Glutamatergic neuron (in vitro differentiated cells): ENCODE data around the gene IGSF3. TPM values are rescaled to one million over a fixed set of nuclear protein-coding genes. Genes with fewer than 3 reads are reported as not detected.
A peak's percentile ranks its signal among the peaks of the same experiment; 100 is the strongest.

Experiments
- DNase-seq: peaks from one replicate; pipeline ENCODE4 v3.0.0; 2022
- H3K27ac Mint-ChIP-seq: one replicate; pipeline ENCODE4 v1.8.0; 2020; ENCODE audit warnings: mild to moderate bottlenecking, mixed read lengths, inconsistent platforms; ENCODE audit not compliant: unreplicated experiment
- H3K27me3 Mint-ChIP-seq: one replicate; pipeline ENCODE4 v1.8.0; 2020; ENCODE audit warnings: mild to moderate bottlenecking, moderate library complexity, mixed read lengths, inconsistent platforms; ENCODE audit not compliant: unreplicated experiment
- H3K36me3 Mint-ChIP-seq: one replicate; pipeline ENCODE4 v1.8.0; 2020; ENCODE audit warnings: mild to moderate bottlenecking, mixed read lengths, inconsistent platforms; ENCODE audit not compliant: unreplicated experiment
- H3K4me1 Mint-ChIP-seq: one replicate; pipeline ENCODE4 v1.8.0; 2020; ENCODE audit warnings: mild to moderate bottlenecking, low read depth, mixed read lengths, inconsistent platforms; ENCODE audit not compliant: unreplicated experiment
- H3K4me3 Mint-ChIP-seq: one replicate; pipeline ENCODE4 v1.8.0; 2020; ENCODE audit warnings: mild to moderate bottlenecking, mixed read lengths, inconsistent platforms; ENCODE audit not compliant: unreplicated experiment
- H3K9me3 Mint-ChIP-seq: one replicate; pipeline ENCODE4 v1.8.0; 2020; ENCODE audit warnings: mild to moderate bottlenecking, moderate library complexity, mixed read lengths, inconsistent platforms; ENCODE audit not compliant: unreplicated experiment
- CTCF ChIP-seq: fragments of 200-600 bp; sonication (generic); IDR thresholded peaks from one replicate; pipeline ENCODE4 v1.5.0; 2021; ENCODE audit not compliant: partially characterized antibody, unreplicated experiment
- total RNA-seq: library from RNA; stranded (reverse); fragmentation: NEBNext Ultra II Directional; extraction: Animal tissue kit (Norgen Biotek cat#: 25700); gene quantifications from one replicate; pipeline ENCODE4 v1.2.1, GENCODE V29; 2021; ENCODE audit not compliant: unreplicated experiment

The IGSF3 gene
- total RNA-seq, 1 donor from 2014 or later = 110 TPM

GRCh38 chr1:116697548-116698243 lies 30.2 kb upstream of the IGSF3 start:
- peaks cover 14% of the 10 kb centered on the region for H3K4me1 Mint-ChIP-seq
- no peak for DNase-seq
- no peaks in the 10 kb centered on the region for H3K27me3 Mint-ChIP-seq
- peak overlapping the region; percentile 89 for H3K27ac Mint-ChIP-seq
- no peaks in the 10 kb centered on the region for H3K36me3 Mint-ChIP-seq
- H3K4me3 Mint-ChIP-seq = no peak overlapping the region
- peaks cover 5% of the 10 kb centered on the region for H3K9me3 Mint-ChIP-seq
- no peak for TF ChIP-seq CTCF

- no peak for DNase-seq
- TF ChIP-seq CTCF = no peak
- Mint-ChIP-seq H3K9me3 (peaks cover 5% of the 10 kb centered on the region), H3K27ac (peak overlapping the region; percentile 41), H3K27me3 (no peaks in the 10 kb centered on the region), H3K36me3 (no peaks in the 10 kb centered on the region), H3K4me1 (peaks cover 26% of the 10 kb centered on the region), H3K4me3 (no peak overlapping the region)
Measured at GRCh38 chr1:116694524-116694923, 27.0 kb upstream of the IGSF3 start.

- Mint-ChIP-seq H3K9me3 (peaks cover 5% of the 10 kb centered on the region), H3K36me3 (no peaks in the 10 kb centered on the region), H3K4me1 (peaks cover 26% of the 10 kb centered on the region), H3K4me3 (no peak overlapping the region), H3K27me3 (no peaks in the 10 kb centered on the region), H3K27ac (no peak overlapping the region)
- TF ChIP-seq CTCF = no peak
- no peak for DNase-seq
Measured at GRCh38 chr1:116693759-116694480, 26.4 kb upstream of the IGSF3 start.

- no peak for DNase-seq
- no peak for TF ChIP-seq CTCF
- no peaks in the 10 kb centered on the region for H3K27me3 Mint-ChIP-seq
- peaks cover 26% of the 10 kb centered on the region for H3K4me1 Mint-ChIP-seq
- no peak overlapping the region for H3K4me3 Mint-ChIP-seq
- no peaks in the 10 kb centered on the region for H3K36me3 Mint-ChIP-seq
- no peak overlapping the region for H3K27ac Mint-ChIP-seq
- peaks cover 5% of the 10 kb centered on the region for H3K9me3 Mint-ChIP-seq
Measured at GRCh38 chr1:116692879-116693278, 25.3 kb upstream of the IGSF3 start.

GRCh38 chr1:116690849-116691406 lies 23.4 kb upstream of the IGSF3 start:
- no peak for DNase-seq
- Mint-ChIP-seq H3K36me3 (no peaks in the 10 kb centered on the region), H3K4me1 (peaks cover 26% of the 10 kb centered on the region), H3K27ac (no peak overlapping the region), H3K4me3 (no peak overlapping the region), H3K27me3 (peaks cover 6% of the 10 kb centered on the region), H3K9me3 (peaks cover 13% of the 10 kb centered on the region)
- no peak for TF ChIP-seq CTCF
